HG03159 (cell line): ENCODE measurements around the gene SPAG17.

Experiments
- ATAC-seq: cut with Tn5 transposase; IDR thresholded peaks from one replicate; pipeline ENCODE4 v1.9.1; 2021; ENCODE audit warnings: mild to moderate bottlenecking, moderate library complexity; ENCODE audit not compliant: unreplicated experiment

SPAG17 gene

GRCh38 chr1:118185084-118185832, at the start of gene SPAG17:
Gene SPAG17, minus strand, starts transcription at chr1:118185228. Its CDS starts 71 bp downstream, at chr1:118185157.
- peak; percentile 57 for ATAC-seq

GRCh38 chr1:118225471-118225870, 40.4 kb upstream of the SPAG17 start:
- ATAC-seq = no peak

- ATAC-seq = peak; percentile 48
Observed at GRCh38 chr1:118223426-118223825, 38.4 kb upstream of the SPAG17 start.

GRCh38 chr1:118219438-118219837, 34.4 kb upstream of the SPAG17 start:
- no peak for ATAC-seq

- no peak for ATAC-seq
Observed at GRCh38 chr1:118217141-118217838, 32.3 kb upstream of the SPAG17 start.

GRCh38 chr1:118214866-118215265, 29.8 kb upstream of the SPAG17 start:
- ATAC-seq = no peak

- ATAC-seq = no peak
Observed at GRCh38 chr1:118210723-118211110, 25.7 kb upstream of the SPAG17 start.

GRCh38 chr1:118210051-118210722, 25.2 kb upstream of the SPAG17 start:
- ATAC-seq = no peak

- ATAC-seq = no peak
Observed at GRCh38 chr1:118209648-118210047, 24.6 kb upstream of the SPAG17 start.

GRCh38 chr1:118206966-118207365, 21.9 kb upstream of the SPAG17 start:
- no peak for ATAC-seq

GRCh38 chr1:118204648-118205047, 19.6 kb upstream of the SPAG17 start:
- ATAC-seq = no peak

- no peak for ATAC-seq
Observed at GRCh38 chr1:118204105-118204504, 19.1 kb upstream of the SPAG17 start.

- ATAC-seq = no peak
Observed at GRCh38 chr1:118202076-118202608, 17.1 kb upstream of the SPAG17 start.

GRCh38 chr1:118201524-118201923, 16.5 kb upstream of the SPAG17 start:
- no peak for ATAC-seq

- ATAC-seq = no peak
Observed at GRCh38 chr1:118200836-118201235, 15.8 kb upstream of the SPAG17 start.

GRCh38 chr1:118190561-118190960, 5.5 kb upstream of the SPAG17 start:
- ATAC-seq = no peak

GRCh38 chr1:118189564-118189963, 4.5 kb upstream of the SPAG17 start:
- ATAC-seq = no peak

- no peak for ATAC-seq
Observed at GRCh38 chr1:118188411-118188810, 3.4 kb upstream of the SPAG17 start.

- no peak for ATAC-seq
Observed at GRCh38 chr1:118186026-118186425, 998 bp upstream of the SPAG17 start.

GRCh38 chr1:118184739-118185083, 317 bp downstream of the SPAG17 start:
- ATAC-seq = no peak

GRCh38 chr1:118183586-118183985, 1.4 kb downstream of the SPAG17 start:
- ATAC-seq = no peak

- no peak for ATAC-seq
Observed at GRCh38 chr1:118177998-118178397, 7.0 kb downstream of the SPAG17 start.
